ENCODE results near the gene FOS. TPM values are rescaled to one million over a fixed set of nuclear protein-coding genes. Genes with fewer than 3 reads are reported as not detected.

Gene FOS
- total and polyA plus RNA-seq, 2 of the 13 experiments (the other 11 are each of a cell fraction or from before 2014, with no cell fraction given): 15.9 to 24.2 TPM

GRCh38 chr14:75277008-75277814 lies 1.4 kb upstream of the FOS start (continued):
- TF ChIP-seq DMTF1 (CRISPR knock-in tag; IDR thresholded peaks at IDR 0.05) (no peak), HNRNPK (IDR thresholded peaks at IDR 0.05; ENCODE audit: low read depth, low read length, poor library complexity, severe bottlenecking) (peak; percentile 12), TCF7 (IDR thresholded peaks at IDR 0.05; ENCODE audit: low read depth) (no peak), TOPORS (CRISPR knock-in tag; IDR thresholded peaks at IDR 0.05) (no peak), ZNF232 (CRISPR knock-in tag; IDR thresholded peaks at IDR 0.05; ENCODE audit: borderline replicate concordance) (peak; percentile 60; the same call in 1 of the 2 replicates), RBM39 (IDR thresholded peaks at IDR 0.05; ENCODE audit: low read depth, low read length, poor library complexity, severe bottlenecking) (peak; percentile 34), FOSL2 (CRISPR knock-in tag; IDR thresholded peaks at IDR 0.05) (no peak), CREB3 (CRISPR knock-in tag; IDR thresholded peaks at IDR 0.05) (peak; percentile 43; the same call in 1 of the 2 replicates), ZBTB44 (CRISPR knock-in tag; IDR thresholded peaks at IDR 0.05) (peak; percentile 34; the same call in 1 of the 2 replicates), ZNF253 (CRISPR knock-in tag; IDR thresholded peaks at IDR 0.05; ENCODE audit: borderline replicate concordance) (no peak), ZNF691 (CRISPR knock-in tag; IDR thresholded peaks at IDR 0.05; ENCODE audit: borderline replicate concordance, low read depth) (peak; percentile 26; the same call in 1 of the 2 replicates), FOXK1 (CRISPR knock-in tag; IDR thresholded peaks at IDR 0.05; ENCODE audit: borderline replicate concordance, low read depth) (peak; percentile 68; the same call in 1 of the 2 replicates), RARA (CRISPR knock-in tag; IDR thresholded peaks at IDR 0.05) (no peak), ZBTB14 (CRISPR knock-in tag; IDR thresholded peaks at IDR 0.05) (0 out of 2 replicates have a peak, but pooled peaks have one; percentile 39), JDP2 (CRISPR knock-in tag; IDR thresholded peaks at IDR 0.05; ENCODE audit: borderline replicate concordance) (no peak), ZNF329 (CRISPR knock-in tag; IDR thresholded peaks at IDR 0.05; ENCODE audit: low read depth) (no peak), SPEN (CRISPR knock-in tag; IDR thresholded peaks at IDR 0.05; ENCODE audit: low read depth) (peak; percentile 74; the same call in 1 of the 2 replicates), NFYB (CRISPR knock-in tag; IDR thresholded peaks at IDR 0.05) (no peak), GLI4 (CRISPR knock-in tag; IDR thresholded peaks at IDR 0.05; ENCODE audit: borderline replicate concordance) (no peak)
